Superior temporal gyrus (tissue), 1 donor: Measurements from ENCODE around the gene LBR.

Experiments
- DNase-seq: peaks from one replicate; pipeline ENCODE4 v3.0.0-alpha.2; 2016; ENCODE audit errors: extremely low spot score

Gene LBR

DNA sequence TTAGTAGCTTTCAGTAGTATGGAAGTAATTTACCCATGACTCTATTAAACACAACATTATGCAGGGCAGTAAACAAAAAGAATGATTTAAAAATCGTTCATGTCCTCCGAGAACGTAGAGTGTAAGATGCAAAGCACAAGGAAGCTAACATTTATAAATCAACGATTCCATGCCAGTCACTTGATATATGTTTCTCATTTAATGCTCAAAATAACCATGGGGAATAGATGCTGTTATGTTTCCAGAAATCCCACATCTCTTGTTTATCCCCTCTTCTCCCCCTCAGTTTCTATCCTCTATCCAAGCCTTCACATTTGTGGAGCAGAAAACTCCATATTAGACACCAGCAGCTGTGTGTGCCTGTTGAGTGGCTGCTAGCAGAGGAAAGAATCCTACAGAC, 52.8 kb downstream of the LBR start:
- no peak for DNase-seq

GRCh38 chr1:225373155-225373554, 54.7 kb downstream of the LBR start:
- DNase-seq = no peak

DNA sequence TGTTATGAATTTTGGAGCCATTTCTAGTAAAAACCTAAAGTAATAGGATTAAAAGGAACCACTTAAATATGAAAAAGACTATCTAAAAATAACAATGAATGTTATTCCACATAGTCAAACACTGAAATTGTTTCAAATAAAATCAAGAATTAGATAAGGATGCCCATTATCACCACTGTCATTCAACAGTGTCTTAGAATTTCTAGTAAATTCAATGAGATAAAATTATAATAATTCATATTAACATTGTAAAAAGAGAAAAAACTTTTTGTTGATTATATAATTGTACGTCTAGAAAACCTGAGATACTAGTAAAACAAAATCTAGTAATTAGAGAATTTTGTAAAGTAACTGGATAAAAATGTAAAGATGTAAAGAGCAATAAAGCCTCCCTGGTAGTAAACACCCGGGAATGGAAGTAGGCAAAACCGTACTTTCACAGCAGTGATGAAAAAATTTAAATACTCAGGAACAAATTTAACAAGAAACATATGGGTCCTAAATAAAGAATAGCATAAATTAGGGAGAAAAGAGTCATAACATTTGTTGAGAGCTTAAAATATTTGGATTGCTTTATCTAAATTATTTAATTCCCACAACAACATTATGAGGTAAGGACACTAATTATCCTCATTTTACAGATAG, 56.4 kb downstream of the LBR start:
- no peak for DNase-seq

DNA sequence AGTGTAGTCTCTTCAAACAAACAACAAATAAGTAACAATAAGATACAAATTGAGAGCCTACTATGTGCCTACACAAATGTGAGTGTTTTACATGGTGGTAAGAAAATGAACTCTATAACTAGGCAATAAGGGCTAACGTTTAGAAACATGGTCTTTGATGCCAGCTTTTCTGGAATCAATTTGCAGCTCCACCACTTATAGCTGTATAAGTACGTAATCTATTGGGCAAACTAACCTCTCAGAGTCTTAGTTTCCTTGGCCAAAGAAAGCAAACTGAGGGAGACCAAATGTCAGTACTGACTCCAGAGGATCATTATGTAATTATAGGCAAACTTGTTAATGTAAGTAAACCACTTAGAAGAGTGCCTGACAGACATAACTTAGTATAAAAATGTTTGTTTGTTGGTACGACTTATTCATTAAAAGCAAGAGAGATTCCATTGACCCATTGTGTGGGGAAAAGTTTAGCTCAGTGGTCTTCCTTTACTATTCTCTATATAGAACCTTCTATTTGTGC, 59.7 kb downstream of the LBR start:
- no peak for DNase-seq

DNA sequence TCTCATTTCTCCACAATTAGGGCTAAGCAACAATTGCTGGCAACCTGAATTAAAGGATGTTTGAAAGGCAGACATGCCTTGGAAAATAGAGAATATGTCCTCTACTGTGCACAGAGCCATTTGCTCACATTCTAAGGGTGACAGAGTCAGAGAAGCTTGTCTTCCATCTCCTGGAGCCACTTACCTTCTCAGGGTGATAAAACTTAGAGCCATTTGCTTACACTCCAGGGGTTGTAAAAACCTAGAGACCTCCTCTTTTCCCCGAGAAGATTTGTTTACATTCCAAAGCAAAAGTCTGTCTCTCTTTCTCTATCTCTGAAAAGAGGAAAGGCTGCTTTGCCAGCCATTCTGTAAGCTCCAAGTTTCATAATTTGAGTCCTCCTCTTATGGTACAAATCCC, 61.3 kb downstream of the LBR start:
- no peak for DNase-seq

GRCh38 chr1:225366018-225366417, 61.8 kb downstream of the LBR start:
- no peak for DNase-seq

DNA sequence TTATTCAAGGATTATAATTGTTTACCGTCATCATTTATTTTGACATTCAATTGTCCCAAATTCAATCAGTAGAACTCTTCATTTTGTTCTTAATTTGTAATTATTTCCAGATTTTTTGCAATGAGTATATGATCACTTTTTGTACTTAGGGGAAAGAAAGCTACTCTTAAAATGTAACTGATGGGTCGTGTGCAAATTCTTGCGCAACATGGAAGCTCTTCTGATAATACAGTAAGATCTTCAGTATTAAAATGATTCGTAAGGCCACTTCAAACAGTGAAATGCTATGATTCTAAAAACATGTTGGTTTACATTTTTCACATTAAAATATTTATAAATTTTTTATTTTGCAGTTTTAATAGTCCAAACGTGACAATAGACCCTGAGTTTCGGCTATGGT, 63.4 kb downstream of the LBR start:
- DNase-seq = no peak

DNA sequence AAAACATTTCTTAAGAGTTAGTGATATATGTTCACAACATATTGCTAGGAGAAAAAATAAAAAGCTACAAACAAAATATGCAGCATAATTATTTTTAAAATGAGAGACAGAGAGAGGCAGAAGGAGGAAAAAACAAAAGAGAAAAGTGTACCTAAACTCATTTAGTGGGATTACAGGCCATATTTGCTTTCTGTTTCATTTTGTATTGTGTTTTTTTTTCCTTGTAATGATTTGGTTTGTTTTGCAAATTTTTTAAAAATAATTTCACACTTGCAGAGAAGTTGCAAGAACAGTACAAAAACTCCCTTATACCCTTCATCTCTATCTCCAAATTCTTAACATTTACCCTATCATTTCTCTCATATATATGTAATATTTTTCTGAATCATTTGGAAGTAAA, 65.0 kb downstream of the LBR start:
- DNase-seq = no peak

DNA sequence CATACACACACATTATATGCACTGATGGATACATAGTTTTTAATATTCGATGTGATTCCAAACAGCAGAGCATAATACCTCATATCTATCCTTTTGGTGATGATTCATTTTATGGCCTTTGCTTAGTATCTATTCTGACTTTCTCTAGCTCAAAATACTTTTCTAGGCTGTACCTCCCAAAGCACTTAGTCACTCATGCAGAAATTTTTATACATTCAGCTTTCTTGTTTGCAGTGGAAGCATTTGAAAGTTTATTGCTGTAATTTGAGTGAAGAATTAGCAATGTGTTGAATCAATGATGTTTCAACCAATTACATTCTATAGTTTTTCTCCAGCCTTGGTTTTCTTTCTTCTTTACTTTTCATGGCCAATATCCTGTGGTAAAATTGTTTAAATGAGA, 66.7 kb downstream of the LBR start:
- no peak for DNase-seq

- no peak for DNase-seq
Observed at GRCh38 chr1:225360119-225360518, 67.7 kb downstream of the LBR start.

GRCh38 chr1:225355863-225356262, 72.0 kb downstream of the LBR start:
- no peak for DNase-seq

DNA sequence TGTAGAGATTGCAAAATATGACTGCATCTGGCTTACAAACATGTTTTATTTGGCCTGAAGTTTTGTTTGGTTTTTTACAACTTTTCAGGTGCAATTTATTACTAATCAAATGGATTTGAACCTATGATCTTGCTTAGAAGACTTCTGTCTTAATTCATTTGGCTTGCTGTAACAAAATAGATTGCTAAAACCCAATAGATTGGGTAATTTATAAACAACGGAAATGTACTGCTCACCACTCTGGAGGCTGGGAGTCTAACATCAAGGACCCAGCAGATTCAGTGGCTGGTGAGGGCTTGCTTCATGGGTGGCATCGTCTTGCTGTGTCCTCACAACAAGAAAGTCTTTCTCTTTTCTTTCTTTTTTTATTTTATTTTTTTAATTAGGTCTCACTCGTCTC, 72.9 kb downstream of the LBR start:
- no peak for DNase-seq
